ENCODE data around the gene BAZ1B. TPM values are rescaled to one million over a fixed set of nuclear protein-coding genes. Genes with fewer than 3 reads are reported as not detected.

Gene BAZ1B
- total and polyA plus RNA-seq, 7 donors, result 15.7 to 50.6 (median 41.6) TPM

DNA sequence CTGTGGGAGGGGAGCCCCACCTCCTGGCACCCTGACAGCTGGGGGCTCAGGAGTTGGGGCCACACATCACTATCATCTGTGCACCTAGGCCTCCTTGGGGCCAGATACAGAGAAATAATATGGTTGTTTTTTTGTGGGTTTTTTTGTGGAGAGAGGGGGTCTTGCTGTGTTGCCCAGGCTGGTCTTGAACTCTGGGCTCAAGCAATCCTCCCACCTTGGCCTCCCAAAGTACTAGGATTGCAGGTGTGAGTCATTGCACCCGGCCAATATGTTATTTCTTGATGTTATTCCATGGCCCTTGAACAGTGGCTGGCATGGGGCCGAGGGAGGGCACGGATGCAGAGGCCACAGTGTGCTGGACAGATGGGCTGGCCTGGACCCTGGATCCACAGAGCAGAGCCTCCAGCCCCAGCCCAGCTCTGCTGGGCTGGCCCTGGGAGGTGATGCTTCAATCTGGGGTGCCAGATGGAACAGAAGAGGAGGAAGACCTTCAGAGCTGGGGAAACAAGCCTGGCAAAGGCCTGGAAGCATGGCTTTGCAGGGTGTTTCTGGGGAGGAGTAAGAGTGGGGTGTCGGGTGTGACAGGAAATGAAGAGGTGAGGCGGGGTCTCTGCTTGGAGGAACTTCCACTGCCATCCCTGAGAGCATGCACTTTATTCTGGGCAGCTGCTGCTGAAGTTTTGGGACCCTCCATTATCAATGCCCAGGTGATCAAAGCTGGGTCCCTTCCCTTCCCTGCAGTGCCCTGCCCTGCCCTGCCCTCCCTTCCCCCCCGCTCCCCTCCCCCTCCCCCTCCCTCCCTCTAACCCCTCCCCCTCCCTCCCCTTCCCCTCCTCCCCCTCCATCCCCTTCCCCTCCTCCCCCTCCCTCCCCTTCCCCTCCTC lies 92.2 kb downstream of the BAZ1B start:
- WGBS, 3 donors, result 48 to 55% (median 53%) methylated on average over 4 to 6 of the region's 6 CpGs
- H3K4me3 ChIP-seq, result no peak overlapping the region
- no peak for DNase-seq
- no peaks in the 10 kb centered on the region for H3K36me3 ChIP-seq (ENCODE audit: insufficient read depth in 1 of 2, low read depth in 1 of 2)
- TF ChIP-seq, protein P1, sequence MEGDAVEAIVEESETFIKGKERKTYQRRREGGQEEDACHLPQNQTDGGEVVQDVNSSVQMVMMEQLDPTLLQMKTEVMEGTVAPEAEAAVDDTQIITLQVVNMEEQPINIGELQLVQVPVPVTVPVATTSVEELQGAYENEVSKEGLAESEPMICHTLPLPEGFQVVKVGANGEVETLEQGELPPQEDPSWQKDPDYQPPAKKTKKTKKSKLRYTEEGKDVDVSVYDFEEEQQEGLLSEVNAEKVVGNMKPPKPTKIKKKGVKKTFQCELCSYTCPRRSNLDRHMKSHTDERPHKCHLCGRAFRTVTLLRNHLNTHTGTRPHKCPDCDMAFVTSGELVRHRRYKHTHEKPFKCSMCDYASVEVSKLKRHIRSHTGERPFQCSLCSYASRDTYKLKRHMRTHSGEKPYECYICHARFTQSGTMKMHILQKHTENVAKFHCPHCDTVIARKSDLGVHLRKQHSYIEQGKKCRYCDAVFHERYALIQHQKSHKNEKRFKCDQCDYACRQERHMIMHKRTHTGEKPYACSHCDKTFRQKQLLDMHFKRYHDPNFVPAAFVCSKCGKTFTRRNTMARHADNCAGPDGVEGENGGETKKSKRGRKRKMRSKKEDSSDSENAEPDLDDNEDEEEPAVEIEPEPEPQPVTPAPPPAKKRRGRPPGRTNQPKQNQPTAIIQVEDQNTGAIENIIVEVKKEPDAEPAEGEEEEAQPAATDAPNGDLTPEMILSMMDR (IDR thresholded peaks at IDR 0.05), result no peak
- H3K9me3 ChIP-seq, result no peaks in the 10 kb centered on the region
- intact Hi-C loops (cut with DNase I), result loop anchor here (5.0 kb wide), 2 partner anchors 33 to 38 kb away; no protein-coding TSS in a partner anchor
- no peak overlapping the region for H3K27ac ChIP-seq
- no peaks in the 10 kb centered on the region for H3K4me1 ChIP-seq
- ATAC-seq, result no peak
- H3K27me3 ChIP-seq (ENCODE audit: insufficient read depth in 3 of 3, low read length in 2 of 3), result no peaks in the 10 kb centered on the region

DNA sequence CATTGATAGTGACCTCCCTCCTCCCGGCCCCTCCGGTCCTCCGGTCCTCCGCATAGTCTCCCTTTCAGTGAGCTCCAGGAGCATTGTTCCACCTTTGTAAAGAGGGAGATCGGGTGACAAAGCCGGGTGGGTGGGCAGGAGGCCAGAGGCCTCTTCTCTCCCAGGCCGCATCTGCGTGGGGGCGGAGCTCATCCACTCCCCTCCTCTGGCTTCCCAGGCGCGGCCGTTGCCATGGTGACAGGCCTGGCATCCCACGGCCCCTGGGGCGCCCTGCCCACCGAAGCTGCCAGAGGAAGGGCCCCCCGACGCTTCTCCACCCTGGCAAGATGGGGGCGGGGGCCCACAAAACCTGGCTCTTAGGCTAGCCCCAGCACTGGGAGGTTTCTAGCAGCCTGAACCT lies 92.9 kb downstream of the BAZ1B start:
- no peaks in the 10 kb centered on the region for H3K9me3 ChIP-seq
- intact Hi-C loops (cut with DNase I), result no loop called here
- H3K36me3 ChIP-seq (ENCODE audit: insufficient read depth in 1 of 2, low read depth in 1 of 2), result no peaks in the 10 kb centered on the region
- TF ChIP-seq, protein P1 (IDR thresholded peaks at IDR 0.05), result no peak
- H3K27me3 ChIP-seq (ENCODE audit: insufficient read depth in 3 of 3, low read length in 2 of 3), result no peaks in the 10 kb centered on the region
- no peak overlapping the region for H3K27ac ChIP-seq
- WGBS, 3 donors, result 20 to 26% (median 20%) methylated on average over 15 to 18 of the region's 18 CpGs
- H3K4me3 ChIP-seq, result no peak overlapping the region
- ATAC-seq (no peak), DNase-seq (no peak)
- H3K4me1 ChIP-seq, result peaks cover 4% of the 10 kb centered on the region

DNA sequence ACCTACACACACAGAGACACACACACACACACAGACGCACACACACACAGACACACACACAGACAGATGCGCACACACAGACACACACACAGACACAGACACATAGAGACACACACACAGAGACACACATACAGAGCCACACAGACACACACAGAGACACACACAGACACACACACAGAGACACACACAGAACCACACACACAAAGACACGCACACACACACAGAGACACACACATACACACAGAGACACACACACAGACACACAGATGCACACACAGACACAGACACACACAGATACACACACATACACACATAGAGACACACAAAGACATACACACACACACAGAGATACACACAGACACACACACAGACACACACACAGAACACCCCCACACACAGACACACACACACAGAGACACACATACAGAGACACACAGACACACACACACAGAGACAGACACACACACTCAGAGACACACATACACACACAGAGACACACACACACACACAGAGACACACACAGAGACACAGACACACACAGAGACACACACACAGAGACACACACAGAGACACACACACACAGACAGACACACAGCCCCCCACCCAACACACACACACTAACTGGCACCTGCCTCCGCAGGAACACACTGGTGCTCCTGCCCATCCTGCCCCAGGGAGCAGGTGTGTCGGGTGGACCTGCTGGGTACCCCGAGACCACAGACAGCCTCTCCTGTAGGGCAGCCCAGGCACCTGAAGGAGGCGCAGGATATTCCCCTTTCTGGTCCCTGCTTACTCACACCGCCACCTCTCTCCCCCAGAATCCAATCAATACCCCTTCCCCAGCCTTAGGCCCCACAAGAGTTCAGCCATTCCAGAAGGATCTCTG lies 93.9 kb downstream of the BAZ1B start:
- WGBS, 3 donors, result 86 to 95% (median 94%) methylated on average over 8 of the region's 8 CpGs
- TF ChIP-seq, protein P1 (IDR thresholded peaks at IDR 0.05), result no peak
- peaks cover 8% of the 10 kb centered on the region for H3K4me1 ChIP-seq
- H3K4me3 ChIP-seq, result no peak overlapping the region
- no peak for ATAC-seq
- no peaks in the 10 kb centered on the region for H3K9me3 ChIP-seq
- no peaks in the 10 kb centered on the region for H3K27me3 ChIP-seq (ENCODE audit: insufficient read depth in 3 of 3, low read length in 2 of 3)
- no peaks in the 10 kb centered on the region for H3K36me3 ChIP-seq (ENCODE audit: insufficient read depth in 1 of 2, low read depth in 1 of 2)
- no peak for DNase-seq
- intact Hi-C loops (cut with DNase I), result no loop called here
- no peak overlapping the region for H3K27ac ChIP-seq

DNA sequence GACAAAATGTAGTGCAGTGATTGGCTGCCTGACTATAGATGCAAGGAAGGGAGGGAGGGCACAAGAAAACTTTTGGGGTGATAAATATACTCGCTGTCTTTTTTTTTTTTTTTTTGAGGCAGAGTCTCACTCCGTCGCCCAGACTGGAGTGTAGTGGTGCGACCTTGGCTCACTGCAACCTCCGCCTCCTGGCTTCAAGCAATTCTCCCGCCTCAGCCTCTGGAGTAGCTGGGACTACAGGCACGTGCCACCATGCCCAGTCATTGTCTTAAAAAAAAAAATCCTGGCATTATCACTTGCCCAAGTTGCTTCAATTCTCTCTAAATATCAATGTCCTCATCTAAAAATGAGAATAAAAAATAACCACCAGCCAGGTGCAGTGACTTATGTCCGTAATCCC lies 96.1 kb downstream of the BAZ1B start:
- Histone ChIP-seq H3K27ac (no peak overlapping the region), H3K4me1 (peaks cover 8% of the 10 kb centered on the region), H3K4me3 (no peak overlapping the region), H3K36me3 (ENCODE audit: insufficient read depth in 1 of 2, low read depth in 1 of 2) (no peaks in the 10 kb centered on the region), H3K27me3 (ENCODE audit: insufficient read depth in 3 of 3, low read length in 2 of 3) (no peaks in the 10 kb centered on the region), H3K9me3 (no peaks in the 10 kb centered on the region)
- intact Hi-C loops (cut with DNase I), result no loop called here
- no peak for DNase-seq
- 90 to 95% (median 91%) methylated on average over 8 of the region's 8 CpGs for WGBS, 3 donors
- TF ChIP-seq, protein P1 (IDR thresholded peaks at IDR 0.05), result no peak
- ATAC-seq, result no peak
